Right lobe of liver (tissue), 6 donors: ENCODE data around the gene PTPN4. TPM values are rescaled to one million over a fixed set of nuclear protein-coding genes. Genes with fewer than 3 reads are reported as not detected.
A peak's percentile ranks its signal among the peaks of the same experiment; 100 is the strongest.

ENCODE experiments used
- ATAC-seq, 4 donors: fragments of 200-7000 bp; cut with Tn5 transposase; one replicate each; pipeline ENCODE4 v1.9.1; 2020; ENCODE audit warnings: mild to moderate bottlenecking in 4 of 4, moderate library complexity in 4 of 4
- DNase-seq, 3 donors: peaks; one replicate each; pipeline ENCODE4 v3.0.0-alpha.2; 2020
- H3K27ac ChIP-seq, 3 donors: fragments of 200-600 bp; one replicate each; pipeline ENCODE4 v1.8.0; 2022
- H3K27me3 ChIP-seq, 2 donors: fragments of 200-600 bp; one replicate each; pipeline ENCODE4 v1.8.0; 2022
- H3K36me3 ChIP-seq, 4 donors: fragments of 200-600 bp; sonication (generic) in 1 of 4; one replicate each; pipeline versions ENCODE4 v1.5.1 to v1.8.0; 2017 to 2022; ENCODE audit warnings: control low read depth in 1 of 4
- H3K4me1 ChIP-seq, 4 donors: fragments of 200-600 bp; sonication (generic) in 1 of 4; one replicate each; pipeline versions ENCODE4 v1.5.1 to v1.8.0; 2017 to 2022; ENCODE audit warnings: control low read depth in 1 of 4
- H3K4me3 ChIP-seq, 3 donors: fragments of 200-600 bp; one replicate each; pipeline ENCODE4 v1.8.0; 2022
- H3K9me3 ChIP-seq, 4 donors: fragments of 200-600 bp; sonication (generic) in 1 of 4; one replicate each; pipeline versions ENCODE4 v1.5.1 to v1.8.0; 2017 to 2022; ENCODE audit warnings: control low read depth in 1 of 4
- POLR2A ChIP-seq: fragments of 450-650 bp; IDR thresholded peaks from one replicate; pipeline ENCODE4 v1.6.1; 2017; ENCODE audit warnings: antibody characterized with exemption, mild to moderate bottlenecking
- WGBS: methylation state at CpG from one replicate; pipeline ENCODE4 v1.1.6; 2018; ENCODE audit warnings: low coverage, low lambda C conversion rate; ENCODE audit not compliant: insufficient coverage; ENCODE audit errors: missing lambda C conversion rate; 5-methylcytosine and 5-hydroxymethylcytosine counted together
- intact Hi-C, 2 donors: fragments of 100-400 bp; cut with DNase I; formaldehyde crosslinking; loops; one replicate each; pipeline versions ENCODE4 v1.11.2 to v1.14.1; 2022
- total RNA-seq, 6 experiments: library from RNA; depleted of rRNA in 2 of 6; stranded (reverse); fragments of >200 nt in 2 of 6; fragmentation: NEBNext Ultra II Directional in 3 of 6; extraction: Animal tissue kit (Norgen Biotek cat#: 25700) in 3 of 6; gene quantifications; one replicate each; pipeline versions ENCODE4 v1.1.0 to v1.2.4, GENCODE V29; 2016 to 2023
- TF ChIP-seq, protein P1 (sequence below), 4 donors: fragments of 200-600 bp in 3 of 4; fragments of 450-650 bp in 1 of 4; IDR thresholded peaks; one replicate each; pipeline versions ENCODE4 v1.5.1 to v1.8.0; 2016 to 2022; ENCODE audit warnings: antibody characterized with exemption in 4 of 4, mild to moderate bottlenecking in 2 of 4
- donor health status: DM: no; HTN: yes; CAD: no.
- donor health status: DM: no; HTN: no; CAD: no.
- donor health status: DM: no; HTN: no; CAD: no.
- donor health status: DM: no; HTN: yes; CAD: no.
- donor health status: DM: no; HTN: yes; CAD: no.

PTPN4 gene
- total RNA-seq, 6 experiments from 2014 or later: 8.5 to 19.9 (median 14.8) TPM

DNA sequence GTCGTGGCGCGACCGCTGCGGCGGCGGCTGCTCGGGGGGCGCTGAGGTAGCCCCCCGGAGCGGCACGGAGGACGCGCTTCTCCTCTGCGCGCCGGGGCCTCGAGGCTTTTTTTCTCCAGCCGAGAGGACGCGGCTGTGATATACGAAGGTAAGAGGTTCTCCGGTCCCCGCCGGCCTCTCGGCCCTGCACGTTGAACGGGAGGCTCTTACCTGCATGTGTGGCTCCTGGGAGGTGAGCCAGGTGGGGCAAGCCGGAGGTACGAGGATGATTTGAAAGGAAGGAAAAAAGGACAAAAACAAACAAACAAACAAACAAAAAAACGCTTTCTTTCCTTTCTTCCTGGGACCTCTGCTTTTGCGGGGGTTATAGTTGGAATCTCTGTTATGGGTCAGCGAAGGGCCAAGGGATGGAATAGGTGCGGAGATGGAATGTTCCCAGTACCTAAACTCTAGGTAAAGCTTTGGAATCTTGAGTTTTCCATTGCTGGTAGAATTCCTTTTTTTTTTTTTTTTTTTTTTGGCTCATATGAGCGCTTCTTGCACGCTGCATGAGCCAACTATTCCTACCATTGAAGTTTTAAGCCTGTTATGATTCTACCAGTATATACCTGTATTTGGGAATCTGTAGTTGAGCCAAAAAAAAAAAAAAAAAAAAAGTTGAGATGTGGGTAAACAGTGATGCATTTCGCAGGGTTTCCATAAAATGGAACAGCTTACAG lies 674 bp downstream of the PTPN4 start:
- WGBS: under 1% methylated on average over 35 of the region's 37 CpGs
- Histone ChIP-seq H3K9me3 (no peaks in the 10 kb centered on the region), H3K27ac (peak overlapping the region; percentile 83 to 89 (median 87)), H3K27me3 (no peaks in the 10 kb centered on the region), H3K36me3 (no peaks in the 10 kb centered on the region), H3K4me1 (peaks cover 0 to 23% (median 4%) of the 10 kb centered on the region in 4 donors), H3K4me3 (peak overlapping the region; percentile 69 to 77 (median 71))
- ATAC-seq (peak in 3 of 4 donors; percentile 0 to 13 (median 2)), DNase-seq (peak in 2 of 3 donors; percentile 59 to 69)
- TF ChIP-seq, protein P1, sequence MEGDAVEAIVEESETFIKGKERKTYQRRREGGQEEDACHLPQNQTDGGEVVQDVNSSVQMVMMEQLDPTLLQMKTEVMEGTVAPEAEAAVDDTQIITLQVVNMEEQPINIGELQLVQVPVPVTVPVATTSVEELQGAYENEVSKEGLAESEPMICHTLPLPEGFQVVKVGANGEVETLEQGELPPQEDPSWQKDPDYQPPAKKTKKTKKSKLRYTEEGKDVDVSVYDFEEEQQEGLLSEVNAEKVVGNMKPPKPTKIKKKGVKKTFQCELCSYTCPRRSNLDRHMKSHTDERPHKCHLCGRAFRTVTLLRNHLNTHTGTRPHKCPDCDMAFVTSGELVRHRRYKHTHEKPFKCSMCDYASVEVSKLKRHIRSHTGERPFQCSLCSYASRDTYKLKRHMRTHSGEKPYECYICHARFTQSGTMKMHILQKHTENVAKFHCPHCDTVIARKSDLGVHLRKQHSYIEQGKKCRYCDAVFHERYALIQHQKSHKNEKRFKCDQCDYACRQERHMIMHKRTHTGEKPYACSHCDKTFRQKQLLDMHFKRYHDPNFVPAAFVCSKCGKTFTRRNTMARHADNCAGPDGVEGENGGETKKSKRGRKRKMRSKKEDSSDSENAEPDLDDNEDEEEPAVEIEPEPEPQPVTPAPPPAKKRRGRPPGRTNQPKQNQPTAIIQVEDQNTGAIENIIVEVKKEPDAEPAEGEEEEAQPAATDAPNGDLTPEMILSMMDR (IDR thresholded peaks at IDR 0.05): no peak
- no peak for TF ChIP-seq POLR2A
- intact Hi-C loops: no loop called here

DNA sequence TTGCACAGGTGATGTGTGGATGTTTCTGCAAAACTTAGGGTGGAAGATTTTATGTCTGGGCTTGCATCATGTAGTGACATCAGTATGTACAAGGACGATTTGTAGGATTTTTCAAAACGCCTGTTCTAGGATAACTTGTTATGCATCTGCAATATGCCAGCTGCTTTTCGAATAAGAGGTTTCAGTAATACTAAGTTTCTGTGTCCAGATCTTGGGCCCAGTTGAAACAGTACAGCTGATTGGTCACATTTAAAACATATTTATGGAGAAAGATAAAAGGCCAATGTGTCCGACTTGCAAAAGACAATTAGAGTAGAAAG lies 1.2 kb downstream of the PTPN4 start:
- TF ChIP-seq, protein P1 (IDR thresholded peaks at IDR 0.05): no peak
- TF ChIP-seq POLR2A: no peak
- peaks cover 0 to 23% (median 4%) of the 10 kb centered on the region in 4 donors for H3K4me1 ChIP-seq
- H3K9me3 ChIP-seq: no peaks in the 10 kb centered on the region
- DNase-seq (no peak), ATAC-seq (no peak)
- intact Hi-C loops: no loop called here
- peak overlapping the region in 2 of 3 donors; percentile 83 to 89 for H3K27ac ChIP-seq
- no peaks in the 10 kb centered on the region for H3K36me3 ChIP-seq
- peak overlapping the region; percentile 69 to 77 (median 71) for H3K4me3 ChIP-seq
- no peaks in the 10 kb centered on the region for H3K27me3 ChIP-seq
- WGBS: 1% methylated on average over 4 of the region's 4 CpGs

DNA sequence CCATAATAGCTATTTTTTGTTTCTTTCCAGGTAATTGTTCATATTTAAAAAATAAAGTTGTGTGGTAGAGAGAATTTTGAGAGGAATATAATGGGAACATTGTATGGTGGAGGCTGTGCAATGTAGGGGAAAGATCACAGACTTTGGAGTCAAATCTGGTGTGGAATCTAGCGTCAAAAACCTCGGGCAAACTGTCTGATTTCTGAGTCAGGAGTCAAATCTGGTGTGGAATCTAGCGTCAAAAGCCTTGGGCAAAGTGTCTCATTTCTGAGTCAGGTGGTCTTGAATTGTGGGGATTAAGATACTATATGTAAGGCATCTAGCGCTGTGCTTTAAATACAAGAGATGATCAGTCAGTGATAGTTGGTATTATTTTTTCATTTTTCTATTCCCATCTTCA lies 5.1 kb downstream of the PTPN4 start:
- no peak for ATAC-seq
- no peaks in the 10 kb centered on the region for H3K9me3 ChIP-seq
- TF ChIP-seq, protein P1 (IDR thresholded peaks at IDR 0.05): no peak
- H3K36me3 ChIP-seq: no peaks in the 10 kb centered on the region
- no peak for DNase-seq
- no peaks in the 10 kb centered on the region for H3K27me3 ChIP-seq
- no peak overlapping the region for H3K4me3 ChIP-seq
- H3K27ac ChIP-seq: no peak overlapping the region
- 64% methylated on average over 4 of the region's 4 CpGs for WGBS
- intact Hi-C loops: no loop called here
- H3K4me1 ChIP-seq: peaks cover 0 to 24% (median 0%) of the 10 kb centered on the region in 4 donors

GRCh38 chr2:119765433-119766002 lies 5.8 kb downstream of the PTPN4 start:
- no peak for ATAC-seq
- intact Hi-C loops: no loop called here

More at GRCh38 chr2:119765433-119766002, 5.8 kb downstream of the PTPN4 start:
- Histone ChIP-seq H3K4me3 (no peak overlapping the region), H3K9me3 (no peaks in the 10 kb centered on the region), H3K4me1 (peaks cover 0 to 31% (median 0%) of the 10 kb centered on the region in 4 donors), H3K36me3 (no peaks in the 10 kb centered on the region), H3K27ac (no peak overlapping the region), H3K27me3 (no peaks in the 10 kb centered on the region)
- no peak for DNase-seq
- TF ChIP-seq, protein P1 (IDR thresholded peaks at IDR 0.05): no peak
- no peak for TF ChIP-seq POLR2A
- WGBS: 61% methylated on average over 5 of the region's 5 CpGs
